Calu3 (cell line): ENCODE measurements around the gene MTARC2. TPM values are rescaled to one million over a fixed set of nuclear protein-coding genes. Genes with fewer than 3 reads are reported as not detected.

Experiments used
- BruUV-seq: library from RNA; stranded (reverse); fragments of 400-500 nt; replicated peaks from 2 replicates; lab custom pipeline; 2021; lab: Mats Ljungman, UMichigan
- CTCF ChIA-PET: fragments of 300-600 bp; sonication (Branson Sonifier 250); formaldehyde crosslinking; loops from one replicate; lab custom pipeline; 2022; ENCODE audit warnings: antibody characterized with exemption; lab: Charles Lee
- DNase-seq: peaks from one replicate; pipeline ENCODE4 v3.0.0; 2022
- H3K27ac Mint-ChIP-seq: one replicate; pipeline ENCODE4 v1.8.0; 2022; ENCODE audit warnings: mixed read lengths; ENCODE audit not compliant: unreplicated experiment
- H3K27me3 Mint-ChIP-seq: one replicate; pipeline ENCODE4 v1.8.0; 2022; ENCODE audit warnings: mixed read lengths; ENCODE audit not compliant: unreplicated experiment
- H3K36me3 Mint-ChIP-seq: one replicate; pipeline ENCODE4 v1.8.0; 2022; ENCODE audit warnings: mild to moderate bottlenecking, moderate library complexity, mixed read lengths; ENCODE audit not compliant: insufficient read depth, unreplicated experiment
- H3K4me1 Mint-ChIP-seq: one replicate; pipeline ENCODE4 v1.8.0; 2022; ENCODE audit warnings: mild to moderate bottlenecking, low read depth, mixed read lengths; ENCODE audit not compliant: unreplicated experiment
- H3K4me3 Mint-ChIP-seq: one replicate; pipeline ENCODE4 v1.8.0; 2022; ENCODE audit warnings: mild to moderate bottlenecking, low read depth, moderate library complexity, mixed read lengths; ENCODE audit not compliant: unreplicated experiment
- H3K9me3 Mint-ChIP-seq: one replicate; pipeline ENCODE4 v1.8.0; 2022; ENCODE audit warnings: low read depth, mixed read lengths; ENCODE audit not compliant: unreplicated experiment
- CTCF ChIP-seq: fragments of 200-600 bp; IDR thresholded peaks from one replicate; pipeline ENCODE4 v1.8.0; 2022; ENCODE audit warnings: antibody characterized with exemption; ENCODE audit not compliant: unreplicated experiment
- intact Hi-C: fragments of 100-400 bp; cut with micrococcal nuclease; formaldehyde crosslinking; loops from one replicate; pipeline ENCODE4 v1.10.0; 2022; ENCODE audit not compliant: unreplicated experiment
- total RNA-seq: library from RNA; stranded (reverse); gene quantifications from 2 replicates; pipeline ENCODE4 v1.2.3, GENCODE V29; 2022

MTARC2 gene
- total RNA-seq, 1 experiment from 2014 or later, result 16.4 TPM

- no TSS peak for BruUV-seq
- Mint-ChIP-seq H3K27me3 (no peaks in the 10 kb centered on the region), H3K9me3 (no peaks in the 10 kb centered on the region), H3K27ac (no peak overlapping the region), H3K4me3 (no peak overlapping the region), H3K36me3 (no peaks in the 10 kb centered on the region), H3K4me1 (no peaks in the 10 kb centered on the region)
- CTCF ChIA-PET, result no interaction called here
- DNase-seq, result no peak
- intact Hi-C loops, result no loop called here
- TF ChIP-seq CTCF, result no peak
Observed at GRCh38 chr1:220819467-220820026, 71.4 kb downstream of the MTARC2 start.

- Mint-ChIP-seq H3K9me3 (no peaks in the 10 kb centered on the region), H3K27ac (no peak overlapping the region), H3K27me3 (peaks cover 7% of the 10 kb centered on the region), H3K4me1 (peaks cover 7% of the 10 kb centered on the region), H3K4me3 (no peak overlapping the region), H3K36me3 (no peaks in the 10 kb centered on the region)
- BruUV-seq, result no TSS peak
- CTCF ChIA-PET, result interaction anchor here (0.6 kb wide), 1 partner anchor 8 kb away, joined by 3 read pairs; no protein-coding TSS in a partner anchor
- intact Hi-C loops, result no loop called here
- DNase-seq, result no peak
- no peak for TF ChIP-seq CTCF
Observed at GRCh38 chr1:220824031-220824989, 76.2 kb downstream of the MTARC2 start.

- CTCF ChIA-PET, result no interaction called here
- no peak for DNase-seq
- Mint-ChIP-seq H3K27me3 (peaks cover 15% of the 10 kb centered on the region), H3K27ac (no peak overlapping the region), H3K9me3 (peaks cover 1% of the 10 kb centered on the region), H3K4me1 (peaks cover 7% of the 10 kb centered on the region), H3K36me3 (no peaks in the 10 kb centered on the region), H3K4me3 (no peak overlapping the region)
- no TSS peak for BruUV-seq
- TF ChIP-seq CTCF, result no peak
- intact Hi-C loops, result no loop called here
Observed at GRCh38 chr1:220825819-220826551, 77.9 kb downstream of the MTARC2 start.

- CTCF ChIA-PET, result no interaction called here
- intact Hi-C loops, result no loop called here
- no peak overlapping the region for H3K27ac Mint-ChIP-seq
Observed at GRCh38 chr1:220826729-220827128, 78.6 kb downstream of the MTARC2 start.

More at GRCh38 chr1:220826729-220827128, 78.6 kb downstream of the MTARC2 start:
- no peak overlapping the region for H3K4me3 Mint-ChIP-seq
- peaks cover 3% of the 10 kb centered on the region for H3K9me3 Mint-ChIP-seq
- no peak for DNase-seq
- no peak for TF ChIP-seq CTCF
- no TSS peak for BruUV-seq
- H3K4me1 Mint-ChIP-seq, result peaks cover 7% of the 10 kb centered on the region
- H3K36me3 Mint-ChIP-seq, result no peaks in the 10 kb centered on the region
- peaks cover 15% of the 10 kb centered on the region for H3K27me3 Mint-ChIP-seq
